ENCODE results near the gene PLA2G2C. TPM values are rescaled to one million over a fixed set of nuclear protein-coding genes. Genes with fewer than 3 reads are reported as not detected.

PLA2G2C gene
- total and polyA plus RNA-seq, 2 donors (not counting 3 experiments of a cell fraction or from before 2014, with no cell fraction given) = not detected

- Histone ChIP-seq H3K9me1 (replicated peaks; ENCODE audit: control insufficient read depth, extremely low read depth, insufficient read depth, low read length) (no peaks in the 10 kb centered on the region), H3K27ac (ENCODE audit: insufficient read depth, low read depth, low read length) (no peak within 1 kb of the TSS), H3K79me2 (ENCODE audit: control insufficient read depth, insufficient read depth, low read length) (no peaks in the 10 kb centered on the region), H3K4me2 (ENCODE audit: insufficient read depth, low read length) (no peak within 1 kb of the TSS), H2AFZ (ENCODE audit: low read depth, low read length) (no peak within 1 kb of the TSS), H3K4me3 (replicated peaks in 1 of 3; ENCODE audit: insufficient read depth in 1 of 3, low read depth in 1 of 3, low read length in 3 of 3) (no peak within 1 kb of the TSS), H3K9ac (replicated peaks; ENCODE audit: extremely low read depth, insufficient read depth, low read length) (no peak within 1 kb of the TSS), H3K4me1 (ENCODE audit: control insufficient read depth, extremely low read depth, insufficient read depth, low read length) (no peaks in the 10 kb centered on the region), H3K27me3 (ENCODE audit: control insufficient read depth in 2 of 2, insufficient read depth in 2 of 2, low read length in 2 of 2) (no peaks in the 10 kb centered on the region), H3K36me3 (ENCODE audit: control insufficient read depth in 2 of 2, extremely low read depth in 1 of 2, insufficient read depth in 2 of 2, low read length in 2 of 2) (no peaks in the 10 kb centered on the region), H4K20me1 (replicated peaks; ENCODE audit: control insufficient read depth, extremely low read depth, insufficient read depth, low read length) (no peaks in the 10 kb centered on the region), H3K9me3 (replicated peaks; ENCODE audit: control insufficient read depth, insufficient read depth, low read length) (no peaks in the 10 kb centered on the region)
- FAIRE-seq (no peak), DNase-seq (ENCODE audit: low read depth, low spot score) (no peak)
- no TSS peak for BruUV-seq (replicated peaks)
- intact Hi-C loops (cut with micrococcal nuclease) = no loop called here
- CTCF ChIA-PET = no interaction called here
- dilution Hi-C loops (cut with MboI; ENCODE audit: extremely low pct_ligation_motif_present, low sequenced_read_pairs) = no loop called here
- POLR2A ChIA-PET = no interaction called here
- TF ChIP-seq POLR2AphosphoS5 (IDR thresholded peaks at IDR 0.05; ENCODE audit: insufficient read depth, low read depth, low read length) (no peak), GATA2 (IDR thresholded peaks at IDR 0.05; ENCODE audit: insufficient read depth, insufficient read length, low read depth, low read length) (no peak), MYC (IDR thresholded peaks at IDR 0.05; ENCODE audit: low read depth, low read length) (no peak), CTCF (IDR thresholded peaks at IDR 0.05; ENCODE audit: extremely low read depth in 1 of 2, insufficient read depth in 1 of 2, low read depth in 1 of 2, low read length in 2 of 2) (no peak), EZH2 (IDR thresholded peaks at IDR 0.05; ENCODE audit: borderline replicate concordance, low read depth, low read length, severe bottlenecking) (no peak), POLR2A (IDR thresholded peaks at IDR 0.05; ENCODE audit: low read depth, low read length) (no peak), FOS (IDR thresholded peaks at IDR 0.05; ENCODE audit: borderline replicate concordance, insufficient read depth, low read length) (no peak), JUN (IDR thresholded peaks at IDR 0.05; ENCODE audit: borderline replicate concordance, insufficient read depth, insufficient read length, low read depth) (no peak)
- TF ChIP-seq, protein P1, sequence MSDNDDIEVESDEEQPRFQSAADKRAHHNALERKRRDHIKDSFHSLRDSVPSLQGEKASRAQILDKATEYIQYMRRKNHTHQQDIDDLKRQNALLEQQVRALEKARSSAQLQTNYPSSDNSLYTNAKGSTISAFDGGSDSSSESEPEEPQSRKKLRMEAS (IDR thresholded peaks at IDR 0.05; ENCODE audit: insufficient read depth, insufficient read length) = no peak
These were observed 47.3 kb downstream of the PLA2G2C start, which contains the start of gene PLA2G2F for GRCh38 chr1:20138961-20139550. Gene PLA2G2F (plus strand): TSS chr1:20139323. CDS start chr1:20139428, 105 bp downstream.

Measured in endothelial cell of umbilical vein (primary cell).